Uterus (tissue), 4 donors: ENCODE measurements around the gene ZNF783. TPM values are rescaled to one million over a fixed set of nuclear protein-coding genes. Genes with fewer than 3 reads are reported as not detected.

Source experiments
- DNase-seq, 2 donors: peaks; one replicate each; pipeline ENCODE4 v3.0.0-alpha.2; 2019 to 2020
- H3K27ac ChIP-seq, 2 donors: fragments of 200-600 bp; sonication (generic); 1 replicate in 1 of 2; 2 replicates in 1 of 2; pipeline ENCODE4 v1.5.1; 2016 to 2018
- H3K27me3 ChIP-seq, 2 donors: fragments of 200-600 bp; sonication (generic); one replicate each; pipeline ENCODE4 v1.5.1; 2018 to 2019; ENCODE audit warnings: control low read depth in 1 of 2
- H3K36me3 ChIP-seq, 2 donors: fragments of 200-600 bp; sonication (generic); one replicate each; pipeline ENCODE4 v1.5.1; 2019; ENCODE audit warnings: control low read depth in 1 of 2
- H3K4me1 ChIP-seq, 2 donors: fragments of 200-600 bp; sonication (generic); one replicate each; pipeline ENCODE4 v1.5.1; 2018 to 2019; ENCODE audit warnings: control low read depth in 1 of 2
- H3K4me3 ChIP-seq, 2 donors: fragments of 200-600 bp; sonication (generic); 1 replicate in 1 of 2; 2 replicates in 1 of 2; pipeline ENCODE4 v1.5.1; 2018 to 2019; ENCODE audit warnings: mild to moderate bottlenecking in 1 of 2
- H3K9me3 ChIP-seq, 2 donors: fragments of 200-600 bp; sonication (generic); one replicate each; pipeline ENCODE4 v1.5.1; 2019; ENCODE audit warnings: control low read depth in 1 of 2
- POLR2A ChIP-seq, 2 donors: fragments of 450-650 bp; IDR thresholded peaks; one replicate each; pipeline ENCODE4 v1.6.1; 2016; ENCODE audit warnings: antibody characterized with exemption in 2 of 2, mild to moderate bottlenecking in 1 of 2, moderate library complexity in 1 of 2
- intact Hi-C: fragments of 100-400 bp; cut with DNase I; formaldehyde crosslinking; loops from one replicate; pipeline ENCODE4 v1.15.1; 2023; ENCODE audit warnings: low total_unique reads
- total RNA-seq, 4 donors: library from RNA; depleted of rRNA in 3 of 4; stranded (reverse); fragments of >200 nt in 3 of 4; gene quantifications; one replicate each; pipeline versions ENCODE4 v1.1.0 to v1.2.4, GENCODE V29; 2014 to 2023
- TF ChIP-seq, protein P1 (sequence below), 4 experiments: fragments of 200-600 bp in 2 of 4; fragments of 450-650 bp in 2 of 4; sonication (generic) in 2 of 4; IDR thresholded peaks; one replicate each; pipeline ENCODE4 v1.5.1; 2016 to 2019; ENCODE audit warnings: antibody characterized with exemption in 4 of 4, mild to moderate bottlenecking in 2 of 4, moderate library complexity in 1 of 4
- donor health status: DM: yes; HTN: yes; CAD: no.

ZNF783 gene
- total RNA-seq, 4 donors from 2014 or later, result 2.6 to 26.7 (median 19.3) TPM

DNA sequence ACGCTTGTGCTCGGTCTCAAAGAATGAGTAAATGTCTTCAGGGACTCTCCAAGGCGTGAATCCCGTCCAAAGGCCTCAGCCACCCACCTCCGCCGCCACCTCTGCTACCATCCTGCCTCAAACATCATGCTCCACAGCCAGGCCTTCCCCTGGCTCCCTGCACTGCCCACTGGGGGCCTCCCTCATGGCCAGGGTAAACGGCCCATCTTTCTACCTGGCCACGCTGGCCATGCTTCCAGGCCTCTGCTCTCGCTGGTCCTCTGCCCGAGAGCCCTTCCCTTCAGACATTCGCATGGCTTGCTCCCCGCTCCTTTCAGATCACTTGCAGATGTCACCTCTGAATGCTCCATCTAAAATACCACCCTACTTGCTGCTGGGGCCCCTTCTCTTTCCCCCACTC is 40.2 kb downstream of the ZNF783 start:
- H3K4me3 ChIP-seq, result no peak overlapping the region
- DNase-seq, result no peak
- no peaks in the 10 kb centered on the region for H3K9me3 ChIP-seq
- TF ChIP-seq, protein P1, sequence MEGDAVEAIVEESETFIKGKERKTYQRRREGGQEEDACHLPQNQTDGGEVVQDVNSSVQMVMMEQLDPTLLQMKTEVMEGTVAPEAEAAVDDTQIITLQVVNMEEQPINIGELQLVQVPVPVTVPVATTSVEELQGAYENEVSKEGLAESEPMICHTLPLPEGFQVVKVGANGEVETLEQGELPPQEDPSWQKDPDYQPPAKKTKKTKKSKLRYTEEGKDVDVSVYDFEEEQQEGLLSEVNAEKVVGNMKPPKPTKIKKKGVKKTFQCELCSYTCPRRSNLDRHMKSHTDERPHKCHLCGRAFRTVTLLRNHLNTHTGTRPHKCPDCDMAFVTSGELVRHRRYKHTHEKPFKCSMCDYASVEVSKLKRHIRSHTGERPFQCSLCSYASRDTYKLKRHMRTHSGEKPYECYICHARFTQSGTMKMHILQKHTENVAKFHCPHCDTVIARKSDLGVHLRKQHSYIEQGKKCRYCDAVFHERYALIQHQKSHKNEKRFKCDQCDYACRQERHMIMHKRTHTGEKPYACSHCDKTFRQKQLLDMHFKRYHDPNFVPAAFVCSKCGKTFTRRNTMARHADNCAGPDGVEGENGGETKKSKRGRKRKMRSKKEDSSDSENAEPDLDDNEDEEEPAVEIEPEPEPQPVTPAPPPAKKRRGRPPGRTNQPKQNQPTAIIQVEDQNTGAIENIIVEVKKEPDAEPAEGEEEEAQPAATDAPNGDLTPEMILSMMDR (IDR thresholded peaks at IDR 0.05), result no peak
- no peak for TF ChIP-seq POLR2A (IDR thresholded peaks at IDR 0.05)
- no peak overlapping the region for H3K27ac ChIP-seq
- H3K27me3 ChIP-seq, result no peaks in the 10 kb centered on the region
- H3K36me3 ChIP-seq, result no peaks in the 10 kb centered on the region
- H3K4me1 ChIP-seq, result no peaks in the 10 kb centered on the region
- intact Hi-C loops, result no loop called here

DNA sequence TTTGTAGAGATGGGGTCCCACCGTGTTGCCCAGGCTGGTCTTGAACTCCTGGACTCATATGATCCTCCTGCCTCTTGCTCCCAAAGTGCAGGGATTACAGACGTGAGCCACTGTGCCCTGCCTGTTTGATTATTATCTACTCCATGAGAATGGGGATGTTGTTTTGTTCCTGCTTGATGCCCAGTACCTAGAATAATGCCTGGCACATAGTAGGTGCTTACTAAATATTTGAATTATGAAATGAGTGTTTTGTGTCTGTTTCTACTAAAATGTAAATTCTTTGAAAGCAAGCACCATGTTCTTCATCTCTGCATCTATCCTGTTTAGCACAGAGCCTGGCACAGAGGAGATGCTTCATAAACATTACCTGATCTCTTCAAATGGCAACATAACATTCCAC is 40.9 kb downstream of the ZNF783 start:
- DNase-seq, result no peak
- no peaks in the 10 kb centered on the region for H3K36me3 ChIP-seq
- intact Hi-C loops, result no loop called here
- H3K4me1 ChIP-seq, result no peaks in the 10 kb centered on the region
- no peak overlapping the region for H3K27ac ChIP-seq
- H3K27me3 ChIP-seq, result no peaks in the 10 kb centered on the region
- no peaks in the 10 kb centered on the region for H3K9me3 ChIP-seq
- TF ChIP-seq, protein P1 (IDR thresholded peaks at IDR 0.05), result no peak
- no peak for TF ChIP-seq POLR2A (IDR thresholded peaks at IDR 0.05)
- no peak overlapping the region for H3K4me3 ChIP-seq

DNA sequence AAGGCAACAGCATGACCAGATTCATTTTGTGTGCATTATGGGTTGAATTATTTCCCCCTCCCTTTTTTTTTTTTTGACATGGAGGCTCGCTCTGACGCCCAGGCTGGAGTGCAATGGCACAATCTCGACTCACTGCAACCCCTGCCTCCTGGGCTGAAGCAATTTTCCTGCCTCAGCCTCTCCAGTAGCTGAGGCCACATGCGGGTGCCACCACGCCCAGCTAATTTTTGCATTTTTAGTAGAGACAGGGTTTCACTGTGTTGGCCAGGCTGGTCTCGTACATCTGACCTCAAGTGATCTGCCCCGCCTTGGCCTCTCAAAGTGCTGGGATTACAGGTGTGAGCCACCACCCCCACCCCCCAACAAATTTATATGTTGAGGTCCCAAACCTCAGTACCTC is 42.0 kb downstream of the ZNF783 start:
- H3K27ac ChIP-seq, result no peak overlapping the region
- H3K27me3 ChIP-seq, result no peaks in the 10 kb centered on the region
- no peak for TF ChIP-seq POLR2A (IDR thresholded peaks at IDR 0.05)
- no peak for DNase-seq
- intact Hi-C loops, result no loop called here
- no peaks in the 10 kb centered on the region for H3K36me3 ChIP-seq
- H3K4me3 ChIP-seq, result no peak overlapping the region
- no peaks in the 10 kb centered on the region for H3K4me1 ChIP-seq
- H3K9me3 ChIP-seq, result no peaks in the 10 kb centered on the region

DNA sequence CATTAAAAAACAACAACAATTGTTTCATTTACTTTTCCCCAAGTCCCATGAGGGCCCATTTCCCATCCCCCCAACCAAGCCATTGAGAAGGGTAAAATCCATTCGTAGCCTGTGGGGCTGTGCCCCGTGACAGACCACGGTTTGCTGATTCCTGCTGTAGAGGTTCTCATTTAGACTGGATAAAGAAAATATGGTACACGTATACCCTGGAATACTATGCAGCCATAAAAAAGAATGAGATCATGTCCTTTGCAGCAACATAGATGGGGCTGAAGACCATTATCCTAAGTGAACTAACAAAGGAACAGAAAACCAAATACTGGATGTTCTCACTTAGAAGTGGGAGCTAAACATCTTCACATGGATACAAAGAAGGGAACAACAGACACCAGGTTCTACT is 44.9 kb downstream of the ZNF783 start:
- Histone ChIP-seq H3K4me3 (no peak overlapping the region), H3K36me3 (no peaks in the 10 kb centered on the region), H3K27me3 (no peaks in the 10 kb centered on the region), H3K4me1 (no peaks in the 10 kb centered on the region), H3K27ac (no peak overlapping the region), H3K9me3 (no peaks in the 10 kb centered on the region)
- intact Hi-C loops, result no loop called here
- no peak for DNase-seq
- TF ChIP-seq, protein P1 (IDR thresholded peaks at IDR 0.05), result no peak
- TF ChIP-seq POLR2A (IDR thresholded peaks at IDR 0.05), result no peak

DNA sequence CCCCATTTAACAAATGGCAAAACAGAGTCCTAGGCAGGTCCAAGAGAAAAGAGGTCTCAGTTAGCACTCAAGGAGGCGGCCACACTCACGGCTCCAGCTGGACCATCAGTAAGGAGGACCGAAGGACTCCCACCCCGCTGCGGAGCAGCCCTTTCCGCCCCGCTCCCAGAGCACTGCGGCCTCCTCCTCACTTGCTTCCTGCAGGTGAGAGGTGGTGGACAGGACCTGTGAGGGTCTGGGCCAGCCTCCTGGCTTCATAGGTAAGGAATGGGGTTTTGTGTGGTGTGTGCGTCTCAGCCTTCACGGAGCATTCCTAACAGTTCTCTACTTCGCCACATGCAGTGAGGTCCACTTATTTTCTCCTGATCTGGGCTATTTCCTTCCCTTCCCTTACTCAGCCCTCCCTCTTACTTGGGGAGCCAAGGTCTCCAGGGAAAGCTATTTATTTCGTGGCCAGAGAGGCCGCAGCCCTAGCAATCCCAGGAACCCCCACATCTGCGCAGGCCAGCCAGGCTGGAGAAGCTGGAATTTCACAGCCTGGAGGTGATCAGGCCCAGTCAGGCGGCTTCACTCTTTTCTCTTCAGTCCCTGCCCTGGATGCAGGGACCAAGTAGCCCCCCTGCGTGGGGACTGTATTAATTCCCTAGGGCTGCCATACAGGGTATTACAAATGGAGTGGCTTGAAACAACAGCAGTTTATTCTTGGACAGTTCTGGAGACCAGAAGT is 45.9 kb downstream of the ZNF783 start:
- DNase-seq, result no peak
- H3K27ac ChIP-seq, result no peak overlapping the region
- no peaks in the 10 kb centered on the region for H3K27me3 ChIP-seq
- intact Hi-C loops, result no loop called here
- H3K9me3 ChIP-seq, result no peaks in the 10 kb centered on the region
- no peaks in the 10 kb centered on the region for H3K36me3 ChIP-seq
- no peaks in the 10 kb centered on the region for H3K4me1 ChIP-seq
- no peak overlapping the region for H3K4me3 ChIP-seq
- no peak for TF ChIP-seq POLR2A (IDR thresholded peaks at IDR 0.05)
- TF ChIP-seq, protein P1 (IDR thresholded peaks at IDR 0.05), result no peak
